Measurements from ENCODE around the gene LINC01488. TPM values are rescaled to one million over a fixed set of nuclear protein-coding genes. Genes with fewer than 3 reads are reported as not detected.

Gene LINC01488
- total RNA-seq, 1 experiment from 2014 or later, result not detected

GRCh38 chr11:69534166-69534530 lies 52.7 kb downstream of the LINC01488 start (continued):
- TF ChIP-seq, protein P1, sequence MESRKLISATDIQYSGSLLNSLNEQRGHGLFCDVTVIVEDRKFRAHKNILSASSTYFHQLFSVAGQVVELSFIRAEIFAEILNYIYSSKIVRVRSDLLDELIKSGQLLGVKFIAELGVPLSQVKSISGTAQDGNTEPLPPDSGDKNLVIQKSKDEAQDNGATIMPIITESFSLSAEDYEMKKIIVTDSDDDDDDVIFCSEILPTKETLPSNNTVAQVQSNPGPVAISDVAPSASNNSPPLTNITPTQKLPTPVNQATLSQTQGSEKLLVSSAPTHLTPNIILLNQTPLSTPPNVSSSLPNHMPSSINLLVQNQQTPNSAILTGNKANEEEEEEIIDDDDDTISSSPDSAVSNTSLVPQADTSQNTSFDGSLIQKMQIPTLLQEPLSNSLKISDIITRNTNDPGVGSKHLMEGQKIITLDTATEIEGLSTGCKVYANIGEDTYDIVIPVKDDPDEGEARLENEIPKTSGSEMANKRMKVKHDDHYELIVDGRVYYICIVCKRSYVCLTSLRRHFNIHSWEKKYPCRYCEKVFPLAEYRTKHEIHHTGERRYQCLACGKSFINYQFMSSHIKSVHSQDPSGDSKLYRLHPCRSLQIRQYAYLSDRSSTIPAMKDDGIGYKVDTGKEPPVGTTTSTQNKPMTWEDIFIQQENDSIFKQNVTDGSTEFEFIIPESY (IDR thresholded peaks at IDR 0.05; ENCODE audit: extremely low read depth, insufficient replicate concordance, low read length), result no peak
- TF ChIP-seq CTCF (IDR thresholded peaks at IDR 0.05 in 2 of 3, conservative IDR thresholded peaks at IDR 0.05 in 1 of 3; ENCODE audit: borderline replicate concordance in 1 of 3, insufficient read depth in 1 of 3, low read depth in 2 of 3, low read length in 2 of 3) (no peak), ZFX (IDR thresholded peaks at IDR 0.05) (no peak), RAD21 (IDR thresholded peaks at IDR 0.05; ENCODE audit: low read depth) (no peak), CEBPB (IDR thresholded peaks at IDR 0.05; ENCODE audit: low read depth) (no peak), ELF1 (IDR thresholded peaks at IDR 0.05; ENCODE audit: borderline replicate concordance, low read depth) (no peak)

DNA sequence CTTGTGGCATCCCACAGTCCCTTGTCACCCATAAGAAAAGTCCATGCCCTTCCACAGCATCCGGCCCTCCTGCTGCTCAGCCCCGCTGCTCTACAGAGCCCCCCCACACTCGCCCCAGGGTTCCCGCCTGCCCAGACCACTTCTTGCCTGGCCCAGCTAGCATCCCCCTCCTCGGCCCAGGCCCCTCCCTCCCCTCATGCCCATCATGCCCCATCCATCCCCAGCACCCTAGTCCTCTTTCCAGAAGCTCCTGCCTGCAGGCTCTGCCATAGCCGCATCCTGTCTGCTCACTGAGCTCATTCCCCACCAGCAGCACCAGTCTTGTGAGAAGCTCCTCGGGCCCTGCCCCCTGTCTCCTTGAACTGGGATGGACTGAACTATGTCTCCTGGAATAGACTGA lies 54.4 kb downstream of the LINC01488 start:
- no peak overlapping the region for H3K27ac ChIP-seq (ENCODE audit: low read depth, low read length)
- POLR2A ChIA-PET, result no interaction called here
- DNase-seq (ENCODE audit: low read depth, low spot score) (no peak), ATAC-seq (no peak)
- no TSS peak for BruUV-seq (replicated peaks)
- CTCF ChIA-PET, result no interaction called here
- H3K9me3 ChIP-seq (ENCODE audit: control insufficient read depth in 1 of 2, insufficient read depth in 1 of 2, low read depth in 1 of 2, low read length in 2 of 2), result no peaks in the 10 kb centered on the region
- no peaks in the 10 kb centered on the region for H3K27me3 ChIP-seq (ENCODE audit: insufficient read depth, low read length)
- no peaks in the 10 kb centered on the region for H3K4me1 ChIP-seq (ENCODE audit: control insufficient read depth in 1 of 2, insufficient read depth in 2 of 2, low read length in 2 of 2)
- RAD21 ChIA-PET (ENCODE audit: low non-redundant PET in 1 of 2, low total read pairs in 2 of 2, uncharacterized antibody in 2 of 2, unreplicated experiment in 2 of 2), result no interaction called here
- no peak overlapping the region for H3K4me3 ChIP-seq (replicated peaks in 1 of 2; ENCODE audit: low read depth in 1 of 2, low read length in 2 of 2)
- no peak overlapping the region for H2AFZ ChIP-seq (ENCODE audit: low read depth, low read length, poor library complexity, severe bottlenecking)
- H3K9ac ChIP-seq (ENCODE audit: low read length), result no peak overlapping the region
- no peaks in the 10 kb centered on the region for H4K20me1 ChIP-seq (ENCODE audit: insufficient read depth)
- H3K9me2 ChIP-seq (ENCODE audit: insufficient read depth), result no peaks in the 10 kb centered on the region
- intact Hi-C loops (cut with micrococcal nuclease), result no loop called here
- no peaks in the 10 kb centered on the region for H3K36me3 ChIP-seq (ENCODE audit: control insufficient read depth in 1 of 2, insufficient read depth in 2 of 2, low read length in 2 of 2)
- H3K79me2 ChIP-seq (ENCODE audit: insufficient read depth, low read length), result no peaks in the 10 kb centered on the region
- no peak for TF ChIP-seq EGR1 (IDR thresholded peaks at IDR 0.05; ENCODE audit: low read depth)
- no peak for TF ChIP-seq CEBPB (IDR thresholded peaks at IDR 0.05; ENCODE audit: low read depth)
- TF ChIP-seq EZH2 (IDR thresholded peaks at IDR 0.05), result no peak
- no peak for TF ChIP-seq ZFX (IDR thresholded peaks at IDR 0.05)
- TF ChIP-seq YY1 (IDR thresholded peaks at IDR 0.05; ENCODE audit: extremely low read depth, insufficient replicate concordance, low read depth, low read length), result no peak
- TF ChIP-seq ZNF274 (IDR thresholded peaks at IDR 0.05; ENCODE audit: low read depth, low read length), result no peak
- no peak for TF ChIP-seq SP1 (IDR thresholded peaks at IDR 0.05; ENCODE audit: low read depth)
- TF ChIP-seq TCF7L2 (IDR thresholded peaks at IDR 0.05; ENCODE audit: borderline replicate concordance, extremely low read depth, insufficient read depth, insufficient read length), result no peak
- no peak overlapping the region for H3K4me2 ChIP-seq (ENCODE audit: low read length)
